ENCODE data around the gene ATAD3C.
"Not testable (repeated sequence)": the region's sequence is repeated elsewhere in the genome, so short reads cannot be mapped to it uniquely, and the experiment has no call there.

DNA sequence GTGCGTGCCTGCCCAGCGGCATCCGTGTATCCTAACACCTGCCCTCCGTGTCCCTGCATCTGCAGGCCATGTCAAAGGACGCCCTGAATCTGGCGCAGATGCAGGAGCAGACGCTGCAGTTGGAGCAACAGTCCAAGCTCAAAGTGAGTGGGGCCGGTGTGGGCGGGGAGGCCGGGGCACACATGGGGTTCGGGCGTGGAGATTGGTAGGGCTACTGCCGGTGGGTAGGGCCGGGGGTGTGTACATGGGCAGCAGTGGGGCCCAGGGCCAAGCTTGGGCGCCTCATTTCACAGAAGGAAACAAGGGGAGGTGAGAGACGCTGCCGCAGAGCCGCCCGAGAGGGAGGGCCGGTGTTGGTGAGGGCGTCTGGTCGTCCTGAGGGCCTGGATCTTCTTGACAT is 1.1 kb downstream of the ATAD3C start:
- not testable (repeated sequence) for TF ChIP-seq POLR2A, CTCF (IDR thresholded peaks at IDR 0.05)

Measured in heart left ventricle (tissue), 13 donors.